GM21723 (cell line): ENCODE measurements around the gene SLC26A6.

Experiments used
- ATAC-seq: cut with Tn5 transposase; IDR thresholded peaks from one replicate; pipeline ENCODE4 v1.9.1; 2021; ENCODE audit warnings: mild to moderate bottlenecking, moderate library complexity; ENCODE audit not compliant: unreplicated experiment

SLC26A6 gene

GRCh38 chr3:48661501-48662144 is 26.4 kb upstream of the SLC26A6 start:
- ATAC-seq, result no peak

GRCh38 chr3:48660800-48661400 is 25.6 kb upstream of the SLC26A6 start:
- no peak for ATAC-seq

DNA sequence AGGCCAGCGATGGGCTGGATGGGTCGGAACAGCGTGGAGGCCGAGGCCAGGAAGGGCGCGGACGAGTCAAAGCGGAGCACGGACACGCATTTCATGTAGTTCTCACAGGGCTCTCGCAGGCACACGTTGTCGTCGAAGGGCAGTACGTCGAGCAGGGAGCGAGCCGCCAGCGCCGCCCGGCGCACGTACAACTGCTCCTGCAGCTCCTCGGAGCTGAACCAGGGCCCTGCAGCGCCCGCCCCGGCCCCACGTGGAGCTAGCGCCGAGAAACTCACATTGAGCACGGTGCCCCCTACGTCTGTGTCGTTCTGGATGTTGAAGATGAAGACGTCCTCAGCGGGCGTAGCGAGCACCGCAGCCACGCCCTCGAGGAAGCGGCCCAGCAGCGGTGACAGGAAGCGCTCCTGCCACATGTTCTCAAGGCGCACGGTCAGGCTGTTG is 21.6 kb upstream of the SLC26A6 start:
- no peak for ATAC-seq

GRCh38 chr3:48656061-48656840 is 21.0 kb upstream of the SLC26A6 start:
- peak; percentile 61 for ATAC-seq

- no peak for ATAC-seq
Measured at GRCh38 chr3:48655606-48656005, 20.3 kb upstream of the SLC26A6 start.

DNA sequence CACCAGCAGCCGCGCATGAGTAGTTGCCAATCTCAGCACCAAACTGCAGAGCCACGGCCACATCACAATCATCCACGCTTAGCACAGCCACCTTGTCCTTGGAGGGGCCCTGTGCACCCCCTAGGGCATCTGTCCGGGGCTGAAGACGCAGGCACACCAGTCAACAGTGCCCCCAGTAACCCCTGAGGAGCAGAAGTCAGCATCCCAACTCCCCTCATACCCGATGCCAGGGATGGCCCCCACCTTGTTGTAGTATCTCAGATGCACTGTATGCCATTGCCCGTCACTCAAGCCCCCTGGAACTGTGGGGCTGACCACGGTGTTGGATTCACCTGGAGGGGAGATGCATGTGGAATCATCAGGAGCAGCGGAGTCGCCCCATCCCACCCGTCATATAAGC is 19.8 kb upstream of the SLC26A6 start:
- ATAC-seq, result no peak

DNA sequence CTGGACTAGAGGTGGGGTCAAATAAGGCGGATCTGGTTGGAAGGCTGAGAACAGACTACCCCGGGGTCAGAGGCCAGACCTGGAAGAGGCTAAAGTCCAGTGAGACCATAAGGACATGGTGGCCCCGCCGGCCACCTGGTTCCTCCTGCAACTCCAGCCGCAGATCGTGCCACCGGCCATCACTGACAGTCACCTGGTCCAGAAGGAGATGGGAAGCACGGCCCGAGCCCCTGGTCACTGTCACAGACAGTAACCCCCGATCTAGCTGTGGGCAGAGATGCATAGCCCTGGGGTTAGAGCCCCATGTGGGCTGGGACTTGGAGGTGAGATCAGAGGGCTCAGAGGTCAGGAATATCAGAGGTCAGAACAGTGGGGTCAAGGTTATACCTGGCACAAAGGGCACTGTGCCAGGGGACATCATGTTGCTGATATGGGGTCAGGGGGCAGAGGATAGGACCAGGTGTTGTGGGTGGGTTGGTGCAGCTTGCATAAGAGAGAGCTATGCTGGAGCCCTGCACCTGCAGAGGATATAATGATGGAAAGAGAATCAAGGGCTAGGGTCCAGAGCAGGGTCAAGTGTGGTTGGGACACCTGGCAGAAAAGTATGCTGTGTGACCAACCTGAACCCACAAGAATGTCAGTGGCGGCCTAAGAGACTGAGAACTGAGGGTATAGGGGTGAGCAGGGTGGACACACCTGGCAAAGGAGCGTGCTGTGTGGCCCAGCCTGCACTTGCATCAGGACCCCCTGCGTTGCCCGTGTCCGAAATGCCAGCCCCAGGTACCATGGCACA is 17.9 kb upstream of the SLC26A6 start:
- no peak for ATAC-seq

DNA sequence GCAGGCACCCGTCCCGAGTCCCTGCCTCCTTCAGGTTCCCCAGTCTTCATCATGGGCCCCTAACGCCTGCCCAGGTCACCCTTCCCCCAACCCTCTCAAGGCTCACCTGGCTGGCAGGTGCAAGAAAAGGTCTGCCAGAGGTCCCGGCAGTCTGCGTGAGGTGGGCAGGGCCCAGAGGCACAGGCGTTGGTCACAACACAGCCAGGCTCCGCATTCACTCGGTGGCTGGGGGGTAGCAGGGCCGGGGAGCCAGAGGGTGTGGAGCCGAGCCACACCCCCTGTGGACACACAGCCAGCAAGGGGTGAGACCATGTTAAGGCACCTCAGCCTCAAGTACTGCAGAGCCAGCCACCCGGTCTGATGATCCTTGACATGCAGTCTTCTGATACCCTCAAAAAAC is 16.5 kb upstream of the SLC26A6 start:
- ATAC-seq, result no peak

DNA sequence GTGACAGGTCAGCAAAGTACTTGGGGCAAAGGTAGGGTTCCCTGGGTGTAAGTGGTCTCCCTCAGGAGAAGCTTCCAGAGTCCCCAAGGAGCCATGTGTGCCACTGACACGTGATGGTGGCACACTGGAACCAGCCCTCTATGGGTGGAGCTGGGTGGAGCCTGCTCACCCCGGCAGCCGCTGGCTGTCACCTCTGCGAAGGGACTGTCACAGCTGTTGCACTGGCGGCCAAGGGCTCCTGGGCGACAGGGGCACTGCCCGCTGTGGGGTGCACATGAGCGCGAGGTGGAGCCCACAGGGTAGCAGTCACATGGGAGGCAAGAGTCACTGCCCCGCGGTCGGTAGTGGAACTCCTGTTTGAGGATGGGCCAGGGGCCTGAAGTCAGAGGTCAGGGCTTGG is 15.5 kb upstream of the SLC26A6 start:
- ATAC-seq, result no peak

DNA sequence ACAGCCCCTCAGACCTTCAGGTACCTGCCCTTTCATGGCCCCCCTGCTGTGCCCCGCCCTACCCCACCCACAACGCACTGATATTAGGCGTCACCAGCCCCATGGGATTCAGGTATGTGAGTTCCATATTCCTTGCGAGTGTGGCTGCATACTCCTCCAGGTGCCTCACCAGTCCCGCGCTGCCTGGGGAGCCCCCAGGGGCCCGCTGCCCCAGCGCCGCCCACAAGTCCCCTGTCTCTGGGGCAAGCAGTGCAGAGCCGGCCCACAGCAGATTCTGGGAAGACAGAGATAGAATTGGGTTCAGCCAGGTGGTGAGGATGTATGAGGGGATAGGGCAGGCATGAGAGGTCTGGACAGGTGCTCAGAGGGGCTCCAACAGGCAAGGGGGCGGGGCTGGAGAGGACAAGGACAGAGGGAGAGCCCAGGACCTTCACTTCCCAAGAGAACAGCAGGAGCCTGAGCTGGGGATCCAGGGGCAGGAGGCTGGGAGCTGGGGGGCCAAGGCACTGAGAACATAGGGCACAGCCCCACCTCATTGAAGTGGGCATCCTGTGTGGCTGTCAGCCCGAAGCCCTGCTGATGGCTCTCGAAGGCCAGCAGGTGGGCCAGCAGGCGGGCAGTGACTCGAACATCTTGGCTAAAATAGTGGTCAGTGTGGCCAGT is 13.1 kb upstream of the SLC26A6 start:
- ATAC-seq, result no peak

DNA sequence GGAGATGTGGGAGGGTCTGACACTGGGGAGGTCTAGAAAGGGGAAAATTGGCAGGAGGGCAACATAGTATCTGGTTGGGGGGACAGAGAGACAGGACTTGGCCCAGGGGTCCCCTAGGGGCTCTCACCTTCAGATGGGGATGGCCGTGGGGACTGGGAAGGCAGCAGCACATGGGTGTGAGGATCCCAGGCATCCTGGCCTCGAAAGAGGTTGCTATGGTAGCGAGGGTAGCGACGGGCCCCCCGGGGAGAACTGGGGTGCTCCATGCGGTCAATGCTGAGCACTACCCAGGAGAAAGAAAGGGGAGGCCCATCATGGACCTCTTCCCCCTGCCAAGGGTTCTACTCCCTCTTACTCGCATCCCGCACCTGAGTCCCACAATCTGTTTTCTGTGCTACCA is 12.5 kb upstream of the SLC26A6 start:
- ATAC-seq, result no peak

DNA sequence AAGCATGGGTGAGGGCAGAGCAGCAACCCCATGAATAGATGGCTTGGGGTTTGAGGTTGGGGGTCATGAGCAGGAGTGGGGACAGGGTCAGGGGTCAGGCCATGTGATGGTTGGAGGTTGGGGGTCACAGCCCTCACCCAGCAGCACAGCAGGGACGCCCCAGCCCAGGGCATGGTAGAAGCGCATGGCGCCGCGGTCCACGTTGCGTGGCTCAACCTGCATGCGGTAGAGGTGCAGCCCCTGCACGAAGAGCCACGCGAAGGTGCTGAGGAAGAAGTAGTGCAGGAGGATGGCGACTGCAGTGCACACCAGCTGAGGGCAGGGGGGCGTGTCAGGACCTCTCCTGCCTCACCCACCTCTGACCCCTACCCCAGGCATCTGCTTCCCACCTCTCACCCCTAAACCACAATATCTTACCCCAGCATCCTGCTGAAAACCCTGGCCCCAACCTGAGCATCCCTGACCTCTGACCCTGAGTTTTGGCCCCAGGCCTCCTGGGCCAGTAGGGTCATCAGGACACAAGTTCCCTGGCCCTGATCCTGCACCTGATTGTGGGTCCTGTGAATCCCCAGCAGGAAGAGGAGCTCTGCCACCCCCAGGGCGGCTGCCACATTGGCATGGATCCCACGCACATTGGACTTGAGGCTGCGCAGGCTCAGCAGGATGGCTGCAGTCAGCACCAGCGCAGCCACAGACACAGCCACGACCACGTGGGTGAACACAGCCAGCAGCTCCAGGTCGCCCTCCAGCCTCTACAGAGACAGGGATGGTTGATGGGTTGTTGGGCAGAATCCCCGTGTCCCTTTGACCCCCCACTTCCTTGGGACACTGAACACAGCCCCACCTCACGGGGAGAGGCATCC is 9.9 kb upstream of the SLC26A6 start:
- ATAC-seq, result no peak

DNA sequence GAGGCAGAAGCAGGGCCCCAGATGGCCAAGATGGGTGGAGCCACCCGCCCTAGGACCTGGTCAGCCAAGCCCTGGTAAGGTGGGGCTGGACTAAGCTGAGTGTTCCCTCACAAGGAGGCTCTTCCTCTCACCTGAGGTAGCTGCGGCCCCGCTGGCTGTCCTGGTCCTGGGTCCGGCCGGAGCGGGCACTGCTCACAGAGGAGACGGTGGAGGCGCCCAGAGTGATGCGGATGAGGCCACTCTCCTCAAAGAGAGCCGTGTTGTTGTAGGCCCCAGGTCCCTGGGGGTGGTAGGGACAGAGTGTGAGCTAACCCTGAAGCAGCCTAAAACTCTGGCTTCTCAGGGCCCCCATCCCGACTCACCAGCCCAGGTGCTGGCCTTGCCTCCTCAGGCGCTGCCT is 7.3 kb upstream of the SLC26A6 start:
- no peak for ATAC-seq

DNA sequence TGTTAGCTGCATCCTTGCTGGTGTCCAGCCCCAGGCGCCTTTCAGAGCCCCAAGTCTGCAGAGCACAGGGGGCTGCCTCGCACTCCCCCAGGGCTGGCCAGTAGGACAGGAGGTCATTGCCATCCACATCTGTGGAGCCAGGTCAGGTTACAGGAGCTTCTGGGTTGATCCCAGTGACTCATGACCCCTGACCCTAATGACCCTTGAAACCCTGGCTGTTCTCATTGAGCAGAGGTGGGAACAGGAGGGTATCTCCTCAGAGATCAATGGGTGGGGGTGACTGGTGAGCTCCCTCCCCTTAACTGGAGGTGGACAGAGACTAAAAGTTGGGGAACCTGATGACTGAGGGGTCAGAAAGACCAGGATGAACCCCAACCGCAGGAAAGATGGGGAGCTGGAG is 6.1 kb upstream of the SLC26A6 start:
- ATAC-seq, result no peak

DNA sequence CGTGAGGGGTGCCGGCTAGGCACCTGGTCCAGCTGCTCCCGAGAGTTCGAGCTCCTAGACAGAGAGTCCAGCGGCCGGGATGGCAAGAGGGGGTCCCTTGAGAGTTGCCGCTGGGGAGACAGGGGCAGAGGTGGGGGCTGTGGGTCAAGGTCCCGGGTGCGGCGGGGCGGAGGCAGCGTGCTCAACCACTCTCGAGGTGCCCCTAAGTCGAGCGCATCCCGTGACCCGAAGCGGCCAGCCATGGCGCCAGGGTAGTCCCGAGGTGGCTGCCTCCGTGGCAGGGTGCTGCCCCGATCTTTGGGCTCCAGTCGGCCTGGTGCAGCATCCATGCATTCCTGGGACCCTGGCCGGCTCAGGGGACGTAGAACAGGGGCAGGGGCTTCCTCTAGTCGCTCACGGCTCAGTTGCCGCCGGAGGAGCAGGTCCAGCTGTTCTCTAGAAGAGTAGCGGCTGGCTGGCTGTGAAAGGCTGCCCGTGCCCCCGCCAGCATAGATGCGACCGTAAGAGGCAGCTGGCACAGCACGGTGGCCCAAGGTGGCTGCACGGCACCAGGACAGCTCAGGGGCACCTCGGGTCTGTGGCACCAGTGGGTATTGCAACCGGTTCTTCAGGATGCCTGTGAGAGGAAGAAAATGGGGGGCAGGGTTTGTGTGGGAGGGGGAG is 4.8 kb upstream of the SLC26A6 start:
- ATAC-seq, result no peak

DNA sequence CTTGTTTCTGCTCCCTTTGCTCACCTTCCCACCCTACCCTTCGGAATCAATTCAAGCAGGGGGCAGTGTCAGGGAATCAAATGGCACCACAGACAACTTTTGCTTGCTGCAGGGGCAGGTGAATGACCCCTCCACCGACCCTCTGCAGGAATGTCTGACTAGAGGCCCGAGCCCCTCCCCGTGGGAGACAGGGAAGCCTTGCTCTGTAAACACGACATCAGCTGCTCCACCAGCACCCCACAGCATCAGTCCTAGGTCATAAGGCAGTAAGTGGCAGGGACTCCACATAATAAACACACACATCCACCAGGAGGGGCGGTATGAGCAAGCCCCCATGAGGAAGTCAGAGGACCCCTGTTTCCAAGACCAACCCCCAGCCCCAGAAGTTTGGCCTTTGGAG is 2.0 kb upstream of the SLC26A6 start:
- no peak for ATAC-seq

DNA sequence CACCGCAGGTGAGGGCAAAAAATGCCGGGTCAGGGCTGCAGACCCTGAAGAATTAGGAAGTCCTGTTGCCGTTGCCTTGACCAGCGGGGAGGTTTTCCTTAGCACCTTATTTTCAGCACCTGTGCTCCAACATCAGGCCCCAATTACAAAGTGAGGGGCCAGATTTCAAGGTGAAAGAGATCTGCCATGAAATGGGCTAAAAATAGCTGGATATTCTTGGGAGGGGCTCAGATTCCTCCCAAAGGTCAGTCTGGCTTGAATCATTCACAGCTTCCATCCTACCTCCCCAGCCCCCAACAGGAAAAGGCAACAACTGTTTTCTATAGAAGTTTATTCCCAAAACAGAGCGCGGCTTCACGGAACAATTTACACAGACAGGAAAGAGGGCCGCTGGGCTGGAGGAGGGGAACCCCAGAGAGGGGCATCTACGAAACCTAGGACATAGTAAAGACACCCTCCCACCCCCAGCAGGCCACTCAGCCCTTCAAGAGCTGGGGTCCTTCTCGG is 941 bp upstream of the SLC26A6 start:
- no peak for ATAC-seq

GRCh38 chr3:48634661-48635221 is 520 bp downstream of the SLC26A6 start:
- peak; percentile 31 for ATAC-seq

- ATAC-seq, result no peak
Measured at GRCh38 chr3:48633743-48634142, 1.5 kb downstream of the SLC26A6 start.
